MCF 10A (cell line): ENCODE data around the gene PLA2G4F. TPM values are rescaled to one million over a fixed set of nuclear protein-coding genes. Genes with fewer than 3 reads are reported as not detected.

Source experiments
- BruUV-seq: library from RNA; stranded (reverse); fragments of 400-500 nt; replicated peaks from 2 replicates; lab custom pipeline; 2021; lab: Mats Ljungman, UMichigan
- CTCF ChIA-PET: fragments of 300-600 bp; sonication (Branson Sonifier 250); formaldehyde crosslinking; extraction: SDS; loops from one replicate; lab custom pipeline; 2021; ENCODE audit warnings: antibody characterized with exemption, inconsistent platforms; lab: Yijun Ruan, JAX
- POLR2A ChIA-PET: fragments of 300-600, 350-650 bp; sonication (Branson Sonifier 250); formaldehyde crosslinking; extraction: SDS; loops from one replicate; lab custom pipeline; 2020; ENCODE audit warnings: antibody characterized with exemption, inconsistent platforms; lab: Yijun Ruan, JAX
- DNase-seq: peaks from one replicate; pipeline ENCODE4 v3.0.0-alpha.2; 2018; ENCODE audit not compliant: unreplicated experiment
- H3K27ac Mint-ChIP-seq: one replicate; pipeline ENCODE4 v1.8.0; 2022; ENCODE audit warnings: mild to moderate bottlenecking, low read depth, mixed read lengths; ENCODE audit not compliant: unreplicated experiment
- H3K27me3 Mint-ChIP-seq: one replicate; pipeline ENCODE4 v1.8.0; 2022; ENCODE audit warnings: mixed read lengths; ENCODE audit not compliant: insufficient read depth, unreplicated experiment
- H3K36me3 Mint-ChIP-seq: one replicate; pipeline ENCODE4 v1.8.0; 2022; ENCODE audit warnings: mild to moderate bottlenecking, moderate library complexity, mixed read lengths; ENCODE audit not compliant: insufficient read depth, unreplicated experiment
- H3K4me1 Mint-ChIP-seq: one replicate; pipeline ENCODE4 v1.8.0; 2022; ENCODE audit warnings: mixed read lengths; ENCODE audit not compliant: insufficient read depth, unreplicated experiment
- H3K4me3 Mint-ChIP-seq: one replicate; pipeline ENCODE4 v1.8.0; 2022; ENCODE audit warnings: mild to moderate bottlenecking, moderate library complexity, mixed read lengths; ENCODE audit not compliant: unreplicated experiment
- H3K9me3 Mint-ChIP-seq: one replicate; pipeline ENCODE4 v1.8.0; 2022; ENCODE audit warnings: mixed read lengths; ENCODE audit not compliant: unreplicated experiment
- intact Hi-C: fragments of 100-400 bp; cut with micrococcal nuclease; formaldehyde crosslinking; loops from 2 replicates; pipeline ENCODE4 v1.14.1; 2022
- total RNA-seq: library from RNA; stranded (reverse); gene quantifications from 2 replicates; pipeline ENCODE4 v1.2.3, GENCODE V29; 2022
- TF ChIP-seq, protein P1 (sequence below): fragments of 200-600 bp; IDR thresholded peaks from one replicate; pipeline ENCODE4 v1.8.0; 2022; ENCODE audit warnings: antibody characterized with exemption, mild to moderate bottlenecking; ENCODE audit not compliant: unreplicated experiment

Gene PLA2G4F
- total RNA-seq, 1 experiment from 2014 or later = 0.30 TPM

DNA sequence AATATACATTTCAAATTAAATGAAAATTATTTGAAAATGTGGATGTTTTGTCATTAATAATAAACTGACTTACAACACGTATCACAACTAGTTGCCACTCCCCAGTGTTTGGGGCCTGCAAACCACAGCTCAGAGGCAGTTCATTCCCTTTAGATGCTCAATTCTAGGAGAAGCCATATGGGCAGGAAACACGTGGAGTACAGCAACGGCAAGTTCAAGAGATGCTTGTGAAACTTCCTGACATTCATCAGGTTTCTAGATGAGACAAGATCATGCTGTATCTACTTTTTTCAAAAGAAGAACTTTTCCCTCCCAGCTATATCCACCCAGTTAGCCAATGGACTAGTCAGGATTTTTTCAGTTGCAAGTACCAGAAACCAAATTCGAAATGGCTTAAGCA, 44.5 kb downstream of the PLA2G4F start:
- peaks cover 17% of the 10 kb centered on the region for H3K9me3 Mint-ChIP-seq
- TF ChIP-seq, protein P1, sequence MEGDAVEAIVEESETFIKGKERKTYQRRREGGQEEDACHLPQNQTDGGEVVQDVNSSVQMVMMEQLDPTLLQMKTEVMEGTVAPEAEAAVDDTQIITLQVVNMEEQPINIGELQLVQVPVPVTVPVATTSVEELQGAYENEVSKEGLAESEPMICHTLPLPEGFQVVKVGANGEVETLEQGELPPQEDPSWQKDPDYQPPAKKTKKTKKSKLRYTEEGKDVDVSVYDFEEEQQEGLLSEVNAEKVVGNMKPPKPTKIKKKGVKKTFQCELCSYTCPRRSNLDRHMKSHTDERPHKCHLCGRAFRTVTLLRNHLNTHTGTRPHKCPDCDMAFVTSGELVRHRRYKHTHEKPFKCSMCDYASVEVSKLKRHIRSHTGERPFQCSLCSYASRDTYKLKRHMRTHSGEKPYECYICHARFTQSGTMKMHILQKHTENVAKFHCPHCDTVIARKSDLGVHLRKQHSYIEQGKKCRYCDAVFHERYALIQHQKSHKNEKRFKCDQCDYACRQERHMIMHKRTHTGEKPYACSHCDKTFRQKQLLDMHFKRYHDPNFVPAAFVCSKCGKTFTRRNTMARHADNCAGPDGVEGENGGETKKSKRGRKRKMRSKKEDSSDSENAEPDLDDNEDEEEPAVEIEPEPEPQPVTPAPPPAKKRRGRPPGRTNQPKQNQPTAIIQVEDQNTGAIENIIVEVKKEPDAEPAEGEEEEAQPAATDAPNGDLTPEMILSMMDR = no peak
- ChIA-PET CTCF (interaction anchor here (0.6 to 1.9 kb wide), 4 partner anchors 22 to 854 kb away, joined by 3 to 9 read pairs (median 4); no protein-coding TSS in a partner anchor), POLR2A (interaction anchor here (1.3 kb wide), 1 partner anchor 9 kb away, joined by 3 read pairs; no protein-coding TSS in a partner anchor)
- H3K27ac Mint-ChIP-seq = no peak overlapping the region
- no peak for DNase-seq
- peaks cover 11% of the 10 kb centered on the region for H3K27me3 Mint-ChIP-seq
- H3K4me1 Mint-ChIP-seq = no peaks in the 10 kb centered on the region
- intact Hi-C loops = no loop called here
- BruUV-seq = no TSS peak
- H3K36me3 Mint-ChIP-seq = no peaks in the 10 kb centered on the region
- H3K4me3 Mint-ChIP-seq = no peak overlapping the region

DNA sequence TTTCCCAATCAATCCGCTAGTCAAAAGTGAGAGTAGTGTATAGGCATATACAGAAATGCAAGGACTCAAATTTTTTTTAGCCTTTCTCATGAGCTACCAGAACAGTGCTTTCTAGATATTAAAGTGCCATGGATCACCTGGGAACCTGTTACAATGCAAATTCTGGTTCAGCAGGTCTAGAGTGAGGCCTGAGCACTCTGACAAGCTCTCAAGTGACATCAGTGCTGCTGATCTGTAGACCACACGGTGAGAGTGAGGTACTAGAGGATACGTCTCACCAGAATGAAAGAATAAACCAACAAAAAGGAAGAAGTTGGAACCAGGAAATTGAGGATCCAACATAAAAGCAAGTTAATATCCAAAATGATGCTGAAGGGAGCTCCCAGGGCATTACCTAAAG, 46.1 kb downstream of the PLA2G4F start:
- Mint-ChIP-seq H3K36me3 (no peaks in the 10 kb centered on the region), H3K9me3 (peaks cover 11% of the 10 kb centered on the region), H3K4me3 (no peak overlapping the region), H3K4me1 (no peaks in the 10 kb centered on the region), H3K27me3 (peaks cover 11% of the 10 kb centered on the region), H3K27ac (no peak overlapping the region)
- BruUV-seq = no TSS peak
- ChIA-PET POLR2A (no interaction called here), CTCF (interaction anchor here (0.6 to 1.9 kb wide), 4 partner anchors 21 to 1623 kb away, joined by 3 to 9 read pairs (median 6); no protein-coding TSS in a partner anchor)
- intact Hi-C loops = no loop called here
- no peak for DNase-seq
- TF ChIP-seq, protein P1 = no peak

DNA sequence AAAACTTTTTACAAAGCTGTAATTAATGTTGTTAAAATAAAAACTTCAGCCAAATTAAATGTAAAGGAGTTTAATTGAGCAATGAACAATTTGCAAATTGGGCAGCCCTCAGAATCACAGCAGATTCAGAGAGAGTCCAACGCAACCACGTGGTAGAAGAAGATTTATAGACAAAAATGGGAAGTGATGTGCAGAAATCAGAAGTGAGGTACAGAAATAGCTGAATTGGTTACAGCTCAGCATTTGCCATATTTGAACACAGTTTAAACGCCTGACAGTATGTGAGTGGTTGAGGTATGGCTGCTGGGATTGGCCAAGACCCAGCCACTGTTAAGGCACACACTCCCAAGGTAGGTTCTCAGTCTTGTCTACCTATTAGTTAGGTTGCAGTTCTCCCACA, 47.6 kb downstream of the PLA2G4F start:
- DNase-seq = no peak
- Mint-ChIP-seq H3K4me3 (no peak overlapping the region), H3K9me3 (peaks cover 11% of the 10 kb centered on the region), H3K27ac (no peak overlapping the region), H3K36me3 (no peaks in the 10 kb centered on the region), H3K27me3 (peaks cover 11% of the 10 kb centered on the region), H3K4me1 (no peaks in the 10 kb centered on the region)
- POLR2A ChIA-PET = interaction anchor here (0.7 to 2.9 kb wide), 3 partner anchors 12 to 44 kb away, joined by 3 to 9 read pairs (median 3); no protein-coding TSS in a partner anchor
- CTCF ChIA-PET = no interaction called here
- intact Hi-C loops = no loop called here
- TF ChIP-seq, protein P1 = no peak
- BruUV-seq = no TSS peak

DNA sequence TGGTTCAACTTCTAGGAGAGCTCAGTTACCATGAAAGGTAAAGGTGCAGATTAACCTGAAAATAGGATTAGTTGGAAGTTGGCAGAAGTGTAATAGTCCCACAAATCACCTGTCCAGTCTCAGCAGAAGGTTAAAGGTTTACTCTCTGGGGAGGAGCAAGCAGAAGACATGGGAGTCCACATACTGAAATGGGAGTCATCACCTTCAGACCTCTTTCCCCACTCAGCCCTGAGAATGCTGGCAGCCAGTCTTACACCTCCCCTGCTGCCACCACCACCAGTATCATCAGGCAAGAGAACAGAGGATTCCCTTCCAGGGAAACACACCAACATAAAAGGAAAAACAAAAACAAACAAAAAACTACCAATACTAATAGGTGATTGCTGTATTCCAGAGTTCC, 48.2 kb downstream of the PLA2G4F start:
- BruUV-seq = no TSS peak
- intact Hi-C loops = no loop called here
- Mint-ChIP-seq H3K27me3 (peaks cover 11% of the 10 kb centered on the region), H3K9me3 (peaks cover 11% of the 10 kb centered on the region), H3K27ac (no peak overlapping the region), H3K36me3 (no peaks in the 10 kb centered on the region), H3K4me3 (no peak overlapping the region), H3K4me1 (no peaks in the 10 kb centered on the region)
- POLR2A ChIA-PET = interaction anchor here (0.9 to 2.9 kb wide), 3 partner anchors 11 to 44 kb away, joined by 3 to 9 read pairs (median 3); no protein-coding TSS in a partner anchor
- DNase-seq = no peak
- CTCF ChIA-PET = interaction anchor here (0.5 to 0.8 kb wide), 4 partner anchors 28 to 808 kb away, joined by 3 to 4 read pairs (median 3); partner anchors contain the start of gene PLA2G4F
- TF ChIP-seq, protein P1 = no peak
